Measurements from ENCODE around the gene SLC66A2. TPM values are rescaled to one million over a fixed set of nuclear protein-coding genes. Genes with fewer than 3 reads are reported as not detected.

Gene SLC66A2
- total RNA-seq, 3 donors from 2014 or later (not counting 1 experiment from before 2014, with no cell fraction given) = 51.2 to 62.4 (median 54.1) TPM

DNA sequence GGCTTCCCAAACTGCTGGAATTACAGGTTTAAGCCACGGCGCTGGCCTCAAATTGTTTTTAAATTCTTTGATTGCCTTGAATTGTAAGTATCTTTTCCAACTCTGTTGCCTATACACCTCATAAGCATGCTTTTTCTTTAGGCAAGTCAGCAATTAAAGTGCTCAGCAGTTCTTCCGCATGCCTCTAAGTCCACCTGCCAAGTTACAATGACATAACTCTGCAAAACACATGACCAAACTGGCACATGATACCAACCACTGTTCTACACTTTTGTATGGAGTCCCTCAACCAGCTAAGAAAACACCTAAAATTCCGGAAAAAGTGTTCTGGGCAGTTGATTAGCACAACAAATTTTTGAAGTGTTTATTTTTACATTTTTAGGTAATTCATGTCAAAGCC lies 31.8 kb upstream of the SLC66A2 start:
- ATAC-seq (no peak), DNase-seq (no peak)
- Histone ChIP-seq H3K27me3 (ENCODE audit: control insufficient read depth, insufficient read depth, low read length) (no peaks in the 10 kb centered on the region), H3K9me3 (ENCODE audit: control insufficient read depth, insufficient read depth, low read length) (no peaks in the 10 kb centered on the region), H3K36me3 (ENCODE audit: control insufficient read depth, insufficient read depth, low read length) (peaks cover 7% of the 10 kb centered on the region), H3K27ac (ENCODE audit: low read length) (no peak overlapping the region), H3K4me1 (ENCODE audit: control insufficient read depth, insufficient read depth, low read length) (peaks cover 42% of the 10 kb centered on the region), H3K4me3 (ENCODE audit: low read length) (no peak overlapping the region)
- Mint-ChIP-seq H3K27ac (no peak overlapping the region), H3K36me3 (no peaks in the 10 kb centered on the region), H3K4me3 (no peak overlapping the region), H3K27me3 (ENCODE audit: low read depth in 2 of 2) (no peaks in the 10 kb centered on the region), H3K4me1 (peaks cover 57 to 65% of the 10 kb centered on the region in 2 donors), H3K9me3 (no peaks in the 10 kb centered on the region)
- TF ChIP-seq, protein P1, sequence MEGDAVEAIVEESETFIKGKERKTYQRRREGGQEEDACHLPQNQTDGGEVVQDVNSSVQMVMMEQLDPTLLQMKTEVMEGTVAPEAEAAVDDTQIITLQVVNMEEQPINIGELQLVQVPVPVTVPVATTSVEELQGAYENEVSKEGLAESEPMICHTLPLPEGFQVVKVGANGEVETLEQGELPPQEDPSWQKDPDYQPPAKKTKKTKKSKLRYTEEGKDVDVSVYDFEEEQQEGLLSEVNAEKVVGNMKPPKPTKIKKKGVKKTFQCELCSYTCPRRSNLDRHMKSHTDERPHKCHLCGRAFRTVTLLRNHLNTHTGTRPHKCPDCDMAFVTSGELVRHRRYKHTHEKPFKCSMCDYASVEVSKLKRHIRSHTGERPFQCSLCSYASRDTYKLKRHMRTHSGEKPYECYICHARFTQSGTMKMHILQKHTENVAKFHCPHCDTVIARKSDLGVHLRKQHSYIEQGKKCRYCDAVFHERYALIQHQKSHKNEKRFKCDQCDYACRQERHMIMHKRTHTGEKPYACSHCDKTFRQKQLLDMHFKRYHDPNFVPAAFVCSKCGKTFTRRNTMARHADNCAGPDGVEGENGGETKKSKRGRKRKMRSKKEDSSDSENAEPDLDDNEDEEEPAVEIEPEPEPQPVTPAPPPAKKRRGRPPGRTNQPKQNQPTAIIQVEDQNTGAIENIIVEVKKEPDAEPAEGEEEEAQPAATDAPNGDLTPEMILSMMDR (IDR thresholded peaks at IDR 0.05) = no peak
- WGBS (ENCODE audit: insufficient coverage) = 86% methylated on average over 4 of the region's 4 CpGs
- intact Hi-C loops (cut with micrococcal nuclease) = no loop called here

DNA sequence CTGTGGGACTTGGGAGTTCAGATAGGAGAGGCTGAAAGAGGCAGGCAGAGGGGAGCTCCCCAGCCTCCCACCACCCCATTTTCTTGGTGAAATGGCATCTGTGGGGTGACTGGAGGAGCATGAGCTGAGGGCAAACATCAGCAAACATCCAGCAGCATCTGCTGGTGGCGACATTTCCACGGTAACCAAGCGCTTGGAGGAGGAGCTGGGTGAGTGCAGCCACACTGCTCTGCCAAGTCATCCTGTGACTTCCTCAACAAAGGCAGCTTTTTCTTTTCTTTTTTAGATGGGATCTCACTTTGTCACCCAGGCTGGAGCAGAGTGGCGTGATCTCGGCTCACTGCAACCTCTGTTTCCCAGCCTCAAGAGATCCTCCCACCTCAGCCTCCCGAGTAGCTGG lies 31.3 kb upstream of the SLC66A2 start:
- intact Hi-C loops (cut with micrococcal nuclease) = no loop called here
- peaks cover 61 to 70% of the 10 kb centered on the region in 2 donors for H3K4me1 Mint-ChIP-seq
- 69% methylated on average over 5 of the region's 6 CpGs for WGBS (ENCODE audit: insufficient coverage)
- no peak overlapping the region for H3K27ac ChIP-seq (ENCODE audit: low read length)
- no peak overlapping the region for H3K4me3 ChIP-seq (ENCODE audit: low read length)
- H3K4me3 Mint-ChIP-seq = no peak overlapping the region
- H3K27ac Mint-ChIP-seq = peak overlapping the region in 1 of 2 donors; percentile 56
- peaks cover 42% of the 10 kb centered on the region for H3K4me1 ChIP-seq (ENCODE audit: control insufficient read depth, insufficient read depth, low read length)
- H3K9me3 ChIP-seq (ENCODE audit: control insufficient read depth, insufficient read depth, low read length) = no peaks in the 10 kb centered on the region
- peaks cover 7% of the 10 kb centered on the region for H3K36me3 ChIP-seq (ENCODE audit: control insufficient read depth, insufficient read depth, low read length)
- TF ChIP-seq, protein P1 (IDR thresholded peaks at IDR 0.05) = no peak
- no peaks in the 10 kb centered on the region for H3K36me3 Mint-ChIP-seq
- no peaks in the 10 kb centered on the region for H3K27me3 ChIP-seq (ENCODE audit: control insufficient read depth, insufficient read depth, low read length)
- ATAC-seq (peak in 2 of 3 donors; percentile 59 to 64), DNase-seq (peak in 1 of 2 donors; percentile 26)
- H3K27me3 Mint-ChIP-seq (ENCODE audit: low read depth in 2 of 2) = no peaks in the 10 kb centered on the region
- H3K9me3 Mint-ChIP-seq = no peaks in the 10 kb centered on the region

DNA sequence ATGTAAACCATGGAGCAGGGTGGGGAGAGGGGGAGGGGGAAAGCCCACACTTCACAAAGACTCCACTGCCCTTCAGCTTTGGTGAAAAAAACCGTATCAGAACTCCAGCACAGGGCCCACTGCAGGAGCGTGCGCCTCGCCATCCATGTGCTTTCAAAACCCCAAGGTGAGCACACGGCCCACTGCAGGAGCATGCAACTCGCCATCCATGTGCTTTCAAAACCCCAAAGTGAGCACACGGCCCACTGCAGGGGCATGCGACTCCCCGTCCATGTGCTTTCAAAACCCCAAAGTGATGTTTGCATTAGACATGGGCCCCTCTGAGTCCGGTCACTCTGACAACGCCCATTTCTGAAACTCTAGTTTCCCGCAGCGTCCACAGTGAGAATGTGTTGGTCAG lies 29.1 kb upstream of the SLC66A2 start:
- H3K27ac ChIP-seq (ENCODE audit: low read length) = no peak overlapping the region
- H3K27me3 ChIP-seq (ENCODE audit: control insufficient read depth, insufficient read depth, low read length) = no peaks in the 10 kb centered on the region
- H3K27me3 Mint-ChIP-seq (ENCODE audit: low read depth in 2 of 2) = no peaks in the 10 kb centered on the region
- no peaks in the 10 kb centered on the region for H3K9me3 Mint-ChIP-seq
- H3K27ac Mint-ChIP-seq = no peak overlapping the region
- intact Hi-C loops (cut with micrococcal nuclease) = no loop called here
- ATAC-seq (no peak), DNase-seq (no peak)
- H3K4me3 ChIP-seq (ENCODE audit: low read length) = no peak overlapping the region
- H3K36me3 ChIP-seq (ENCODE audit: control insufficient read depth, insufficient read depth, low read length) = peaks cover 17% of the 10 kb centered on the region
- WGBS (ENCODE audit: insufficient coverage) = 90% methylated on average over 13 of the region's 13 CpGs
- TF ChIP-seq, protein P1 (IDR thresholded peaks at IDR 0.05) = no peak
- H3K4me1 Mint-ChIP-seq = peaks cover 47 to 62% of the 10 kb centered on the region in 2 donors
- no peaks in the 10 kb centered on the region for H3K36me3 Mint-ChIP-seq
- no peaks in the 10 kb centered on the region for H3K9me3 ChIP-seq (ENCODE audit: control insufficient read depth, insufficient read depth, low read length)
- H3K4me3 Mint-ChIP-seq = no peak overlapping the region
- H3K4me1 ChIP-seq (ENCODE audit: control insufficient read depth, insufficient read depth, low read length) = peaks cover 35% of the 10 kb centered on the region

DNA sequence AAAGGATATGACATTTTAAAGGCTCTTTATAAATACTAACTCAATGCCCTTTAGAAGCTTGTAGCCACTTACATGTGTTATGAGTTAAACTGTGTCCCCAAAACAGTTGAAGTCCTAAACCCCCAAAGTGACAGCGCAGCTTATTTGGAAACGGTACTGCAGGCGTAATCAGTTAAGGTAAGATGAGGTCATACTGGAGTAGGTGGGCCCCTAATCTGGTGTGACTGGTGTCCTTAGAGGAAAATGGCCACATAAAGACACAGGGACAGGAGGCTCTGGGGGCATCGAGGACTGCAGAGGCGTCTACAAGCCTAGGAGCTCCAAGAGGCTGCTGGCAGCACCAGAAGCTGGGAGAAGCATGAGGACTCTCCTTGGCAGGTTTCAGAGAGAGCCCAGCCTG lies 28.4 kb upstream of the SLC66A2 start:
- H3K36me3 ChIP-seq (ENCODE audit: control insufficient read depth, insufficient read depth, low read length) = peaks cover 20% of the 10 kb centered on the region
- Mint-ChIP-seq H3K4me3 (no peak overlapping the region), H3K4me1 (peaks cover 47 to 68% of the 10 kb centered on the region in 2 donors), H3K36me3 (no peaks in the 10 kb centered on the region), H3K27me3 (ENCODE audit: low read depth in 2 of 2) (no peaks in the 10 kb centered on the region), H3K27ac (no peak overlapping the region), H3K9me3 (no peaks in the 10 kb centered on the region)
- no peaks in the 10 kb centered on the region for H3K27me3 ChIP-seq (ENCODE audit: control insufficient read depth, insufficient read depth, low read length)
- no peak overlapping the region for H3K27ac ChIP-seq (ENCODE audit: low read length)
- TF ChIP-seq, protein P1 (IDR thresholded peaks at IDR 0.05) = no peak
- ATAC-seq = no peak
- DNase-seq = no peak
- WGBS (ENCODE audit: insufficient coverage) = 96% methylated on average over 5 of the region's 5 CpGs
- intact Hi-C loops (cut with micrococcal nuclease) = no loop called here
- no peak overlapping the region for H3K4me3 ChIP-seq (ENCODE audit: low read length)
- H3K9me3 ChIP-seq (ENCODE audit: control insufficient read depth, insufficient read depth, low read length) = no peaks in the 10 kb centered on the region
- H3K4me1 ChIP-seq (ENCODE audit: control insufficient read depth, insufficient read depth, low read length) = peaks cover 35% of the 10 kb centered on the region
